Parathyroid adenoma (tissue), 2 donors: Measurements from ENCODE around the gene TEX29.

Experiments
- H2AFZ ChIP-seq: fragments of 300-600 bp; sonication (generic); one replicate; pipeline ENCODE4 v1.7.0; 2017; ENCODE audit warnings: antibody characterized with exemption, mild to moderate bottlenecking
- H3K27ac ChIP-seq: fragments of 300-600 bp; sonication (generic); one replicate; pipeline ENCODE4 v1.7.0; 2017
- H3K27me3 ChIP-seq: fragments of 300-600 bp; sonication (generic); one replicate; pipeline ENCODE4 v1.7.0; 2017; ENCODE audit warnings: low read length; ENCODE audit not compliant: control insufficient read depth, insufficient read depth
- H3K36me3 ChIP-seq: fragments of 300-600 bp; sonication (generic); one replicate; pipeline ENCODE4 v1.7.0; 2017; ENCODE audit warnings: low read length; ENCODE audit not compliant: control insufficient read depth, insufficient read depth
- H3K4me1 ChIP-seq: fragments of 300-600 bp; sonication (generic); one replicate; pipeline ENCODE4 v1.7.0; 2017; ENCODE audit warnings: control low read depth
- H3K4me2 ChIP-seq: fragments of 300-600 bp; sonication (generic); one replicate; pipeline ENCODE4 v1.7.0; 2017; ENCODE audit warnings: low read length
- H3K4me3 ChIP-seq: fragments of 300-600 bp; sonication (generic); one replicate; pipeline ENCODE4 v1.7.0; 2017; ENCODE audit warnings: low read depth, low read length
- H3K79me2 ChIP-seq: fragments of 300-600 bp; sonication (generic); one replicate; pipeline ENCODE4 v1.7.0; 2017; ENCODE audit warnings: control low read depth
- H3K9ac ChIP-seq: fragments of 300-600 bp; sonication (generic); one replicate; pipeline ENCODE4 v1.7.0; 2017; ENCODE audit warnings: mild to moderate bottlenecking
- H3K9me3 ChIP-seq: fragments of 300-600 bp; sonication (generic); one replicate; pipeline ENCODE4 v1.7.0; 2017; ENCODE audit warnings: low read length; ENCODE audit not compliant: control insufficient read depth
- TF ChIP-seq, protein P1 (sequence below): fragments of 300-600 bp; sonication (generic); IDR thresholded peaks from one replicate; pipeline ENCODE4 v1.7.0; 2017; ENCODE audit warnings: antibody characterized with exemption, mild to moderate bottlenecking
- donor health status: primary hyperparathyroidism.

The TEX29 gene

DNA sequence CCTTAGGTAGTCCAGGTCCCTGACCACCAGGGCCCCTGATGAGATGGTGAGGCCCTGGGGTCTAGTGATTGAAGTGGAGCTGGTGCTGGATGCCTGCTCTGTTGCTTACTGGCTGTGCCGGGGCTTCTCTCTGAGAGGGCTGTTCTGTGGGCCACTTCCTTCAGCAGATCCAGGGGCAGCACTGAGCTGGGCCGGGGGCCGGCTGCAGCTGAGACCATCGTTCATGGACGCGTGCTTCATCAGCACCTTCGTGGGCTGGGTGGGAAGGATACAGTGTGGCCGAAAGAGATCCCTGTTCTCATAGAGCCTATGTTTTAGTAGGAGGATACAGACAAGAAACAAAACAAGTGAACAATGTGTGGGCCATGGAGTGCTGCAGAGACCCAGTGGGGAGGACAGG is 33.2 kb upstream of the TEX29 start:
- Histone ChIP-seq H3K9ac (no peak overlapping the region), H2AFZ (no peak overlapping the region), H3K4me1 (no peaks in the 10 kb centered on the region), H3K4me3 (no peak overlapping the region), H3K79me2 (no peaks in the 10 kb centered on the region), H3K9me3 (no peaks in the 10 kb centered on the region), H3K36me3 (no peaks in the 10 kb centered on the region), H3K4me2 (no peak overlapping the region), H3K27ac (no peak overlapping the region), H3K27me3 (no peaks in the 10 kb centered on the region)
- TF ChIP-seq, protein P1, sequence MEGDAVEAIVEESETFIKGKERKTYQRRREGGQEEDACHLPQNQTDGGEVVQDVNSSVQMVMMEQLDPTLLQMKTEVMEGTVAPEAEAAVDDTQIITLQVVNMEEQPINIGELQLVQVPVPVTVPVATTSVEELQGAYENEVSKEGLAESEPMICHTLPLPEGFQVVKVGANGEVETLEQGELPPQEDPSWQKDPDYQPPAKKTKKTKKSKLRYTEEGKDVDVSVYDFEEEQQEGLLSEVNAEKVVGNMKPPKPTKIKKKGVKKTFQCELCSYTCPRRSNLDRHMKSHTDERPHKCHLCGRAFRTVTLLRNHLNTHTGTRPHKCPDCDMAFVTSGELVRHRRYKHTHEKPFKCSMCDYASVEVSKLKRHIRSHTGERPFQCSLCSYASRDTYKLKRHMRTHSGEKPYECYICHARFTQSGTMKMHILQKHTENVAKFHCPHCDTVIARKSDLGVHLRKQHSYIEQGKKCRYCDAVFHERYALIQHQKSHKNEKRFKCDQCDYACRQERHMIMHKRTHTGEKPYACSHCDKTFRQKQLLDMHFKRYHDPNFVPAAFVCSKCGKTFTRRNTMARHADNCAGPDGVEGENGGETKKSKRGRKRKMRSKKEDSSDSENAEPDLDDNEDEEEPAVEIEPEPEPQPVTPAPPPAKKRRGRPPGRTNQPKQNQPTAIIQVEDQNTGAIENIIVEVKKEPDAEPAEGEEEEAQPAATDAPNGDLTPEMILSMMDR, result no peak

DNA sequence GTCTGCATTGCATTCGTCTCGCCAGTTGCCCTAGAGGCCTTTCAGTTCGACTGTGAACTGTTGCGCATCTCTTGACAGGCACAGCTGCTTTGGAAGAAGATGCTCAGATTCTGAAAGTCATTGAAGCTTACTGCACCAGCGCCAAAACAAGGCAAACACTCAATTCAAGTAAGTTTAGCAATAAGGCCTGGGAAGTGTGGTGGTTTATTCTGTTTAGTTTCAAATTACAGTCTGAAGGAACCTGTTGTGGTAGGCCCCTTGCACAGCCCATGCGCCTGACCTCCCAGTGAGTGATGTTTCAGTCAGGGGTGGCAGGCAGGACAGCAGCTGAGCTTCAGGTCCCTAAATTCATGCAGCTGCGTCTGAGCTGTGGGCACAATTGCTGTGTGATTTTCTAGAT is 32.2 kb upstream of the TEX29 start:
- H3K4me2 ChIP-seq, result no peak overlapping the region
- no peaks in the 10 kb centered on the region for H3K36me3 ChIP-seq
- no peak overlapping the region for H3K27ac ChIP-seq
- no peaks in the 10 kb centered on the region for H3K27me3 ChIP-seq
- no peaks in the 10 kb centered on the region for H3K79me2 ChIP-seq
- no peaks in the 10 kb centered on the region for H3K4me1 ChIP-seq
- TF ChIP-seq, protein P1, result no peak
- H3K9me3 ChIP-seq, result no peaks in the 10 kb centered on the region
- no peak overlapping the region for H3K9ac ChIP-seq
- no peak overlapping the region for H2AFZ ChIP-seq
- no peak overlapping the region for H3K4me3 ChIP-seq

DNA sequence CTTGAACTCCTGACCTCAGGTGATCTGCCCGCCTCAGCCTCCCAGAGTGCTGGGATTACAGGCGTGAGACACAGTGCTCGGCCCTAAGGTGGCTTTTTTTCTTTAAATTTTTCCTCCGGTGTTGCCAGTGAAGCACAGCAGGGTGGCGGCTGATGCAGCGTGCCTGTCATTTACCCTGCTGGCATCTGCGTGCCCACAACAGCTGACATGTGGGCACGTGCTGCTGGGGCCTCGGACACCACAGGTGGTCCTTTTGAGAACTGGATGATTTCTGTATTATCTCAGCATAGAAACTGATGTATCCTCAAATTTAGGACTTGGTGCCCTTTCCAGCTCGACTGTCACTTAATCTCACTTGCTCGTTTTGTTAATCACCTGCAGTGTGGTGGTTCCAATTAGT is 31.2 kb upstream of the TEX29 start:
- Histone ChIP-seq H3K79me2 (no peaks in the 10 kb centered on the region), H3K4me3 (no peak overlapping the region), H2AFZ (no peak overlapping the region), H3K4me1 (no peaks in the 10 kb centered on the region), H3K36me3 (no peaks in the 10 kb centered on the region), H3K9me3 (no peaks in the 10 kb centered on the region), H3K27me3 (no peaks in the 10 kb centered on the region), H3K9ac (no peak overlapping the region), H3K27ac (no peak overlapping the region), H3K4me2 (no peak overlapping the region)
- TF ChIP-seq, protein P1, result no peak

DNA sequence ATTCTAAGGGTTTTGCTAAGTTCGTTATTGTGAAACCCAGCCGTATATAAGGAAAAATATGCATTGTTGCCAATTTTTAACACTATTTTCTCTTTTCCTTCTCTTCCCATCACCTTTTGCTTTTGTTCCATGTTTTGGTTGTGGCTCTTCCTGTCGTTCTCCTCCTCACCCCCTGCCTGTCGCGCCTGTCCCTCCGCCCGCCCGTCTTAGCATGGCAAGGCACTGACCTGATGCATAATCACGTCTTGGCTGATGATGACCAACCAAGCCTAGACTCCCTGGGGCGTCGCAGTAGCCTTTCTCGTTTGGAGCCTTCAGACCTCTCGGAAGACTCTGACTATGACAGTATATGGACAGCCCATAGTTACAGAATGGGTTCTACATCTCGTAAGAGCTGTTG is 28.5 kb upstream of the TEX29 start:
- no peak overlapping the region for H2AFZ ChIP-seq
- H3K9ac ChIP-seq, result no peak overlapping the region
- H3K9me3 ChIP-seq, result no peaks in the 10 kb centered on the region
- no peaks in the 10 kb centered on the region for H3K36me3 ChIP-seq
- H3K4me3 ChIP-seq, result no peak overlapping the region
- H3K27ac ChIP-seq, result no peak overlapping the region
- H3K27me3 ChIP-seq, result no peaks in the 10 kb centered on the region
- H3K4me2 ChIP-seq, result no peak overlapping the region
- no peaks in the 10 kb centered on the region for H3K79me2 ChIP-seq
- TF ChIP-seq, protein P1, result no peak
- no peaks in the 10 kb centered on the region for H3K4me1 ChIP-seq

DNA sequence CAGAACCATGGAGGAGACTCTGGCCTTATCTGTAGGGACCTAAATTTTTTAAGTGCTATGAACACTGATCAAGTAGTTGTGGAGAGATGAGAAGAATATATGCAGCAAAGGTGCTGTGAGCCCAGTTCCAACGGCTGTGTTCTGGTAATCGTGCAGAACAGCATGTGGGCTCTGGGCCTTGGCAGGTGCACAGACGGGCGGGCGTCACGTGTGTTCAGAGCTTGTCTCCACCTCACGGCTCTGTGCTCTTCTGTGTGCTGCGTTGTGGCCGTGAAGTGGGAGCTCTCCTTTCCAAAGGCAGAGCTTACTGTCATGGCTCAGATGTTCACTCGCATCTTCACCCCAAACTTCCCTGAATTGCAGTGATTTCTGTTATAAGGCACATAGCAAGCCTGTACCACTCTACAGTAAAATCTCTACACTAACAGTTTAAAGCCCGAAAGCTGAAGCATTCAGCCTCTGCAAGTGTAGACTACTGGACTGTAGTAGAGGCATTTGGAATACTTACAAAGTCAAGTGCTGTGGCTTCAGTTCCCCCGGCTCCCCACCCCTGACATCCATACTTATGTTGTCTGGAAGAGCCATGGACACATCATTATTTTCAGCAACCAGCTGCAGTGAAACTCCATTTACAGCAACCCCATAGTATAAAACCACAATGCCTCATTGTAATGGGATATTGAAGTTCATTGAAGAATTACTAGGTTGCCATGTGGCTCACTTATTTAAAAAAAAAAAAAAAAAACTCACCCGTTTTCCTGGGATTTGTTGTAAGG is 27.5 kb upstream of the TEX29 start:
- Histone ChIP-seq H3K79me2 (no peaks in the 10 kb centered on the region), H3K27me3 (no peaks in the 10 kb centered on the region), H2AFZ (no peak overlapping the region), H3K36me3 (no peaks in the 10 kb centered on the region), H3K9ac (no peak overlapping the region), H3K27ac (no peak overlapping the region), H3K4me3 (no peak overlapping the region), H3K4me1 (no peaks in the 10 kb centered on the region), H3K4me2 (no peak overlapping the region), H3K9me3 (no peaks in the 10 kb centered on the region)
- TF ChIP-seq, protein P1, result no peak
